Stimulated activated CD8-positive, alpha-beta memory T cell treated with anti-CD3 and anti-CD28 coated beads, Interleukin-7, amount 100 ng/mL, for 48 hours (primary cell): ENCODE data around the gene COL21A1.
"Not testable (repeated sequence)": the region's sequence is repeated elsewhere in the genome, so short reads cannot be mapped to it uniquely, and the experiment has no call there.

Experiments
- DNase-seq, 2 donors: peaks; one replicate each; pipeline ENCODE4 v3.0.0-alpha.2; 2020; ENCODE audit warnings: low read depth in 1 of 2; ENCODE audit errors: extremely low read depth in 1 of 2

COL21A1 gene

DNA sequence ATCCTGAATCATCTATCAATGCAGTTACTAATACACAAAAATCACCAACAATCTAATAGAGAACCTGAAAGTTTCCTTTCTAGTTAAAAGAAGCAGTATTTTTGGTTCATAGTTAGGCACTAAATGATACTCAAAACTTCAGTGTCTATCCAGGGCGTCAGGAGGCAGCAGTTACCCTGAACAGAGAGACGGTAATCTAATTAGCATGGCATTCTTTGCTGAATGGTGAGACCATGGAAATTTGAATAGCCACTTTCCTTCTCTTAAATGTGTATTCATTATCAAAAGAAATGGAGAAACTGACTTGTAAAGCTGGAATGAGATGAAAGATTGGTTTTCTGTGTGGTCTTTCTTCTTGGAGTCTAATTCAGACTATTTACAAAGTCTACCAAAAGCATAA lies 225.4 kb downstream of the COL21A1 start:
- no peak for DNase-seq

- no peak for DNase-seq
Measured at GRCh38 chr6:56019973-56020372, 227.4 kb downstream of the COL21A1 start.

GRCh38 chr6:56017198-56017597 lies 230.2 kb downstream of the COL21A1 start:
- DNase-seq, result no peak

GRCh38 chr6:56014039-56014438 lies 233.3 kb downstream of the COL21A1 start:
- not testable (repeated sequence) for DNase-seq

- no peak for DNase-seq
Measured at GRCh38 chr6:56009636-56010035, 237.7 kb downstream of the COL21A1 start.
